HG03196 (cell line): Measurements from ENCODE around the gene ZNF628.

Experiments used
- ATAC-seq: cut with Tn5 transposase; IDR thresholded peaks from one replicate; pipeline ENCODE4 v1.9.1; 2021; ENCODE audit not compliant: unreplicated experiment

The ZNF628 gene

GRCh38 chr19:55527197-55528029, 51.0 kb downstream of the ZNF628 start:
- no peak for ATAC-seq

- ATAC-seq = no peak
Measured at GRCh38 chr19:55528030-55528803, 51.8 kb downstream of the ZNF628 start.

DNA sequence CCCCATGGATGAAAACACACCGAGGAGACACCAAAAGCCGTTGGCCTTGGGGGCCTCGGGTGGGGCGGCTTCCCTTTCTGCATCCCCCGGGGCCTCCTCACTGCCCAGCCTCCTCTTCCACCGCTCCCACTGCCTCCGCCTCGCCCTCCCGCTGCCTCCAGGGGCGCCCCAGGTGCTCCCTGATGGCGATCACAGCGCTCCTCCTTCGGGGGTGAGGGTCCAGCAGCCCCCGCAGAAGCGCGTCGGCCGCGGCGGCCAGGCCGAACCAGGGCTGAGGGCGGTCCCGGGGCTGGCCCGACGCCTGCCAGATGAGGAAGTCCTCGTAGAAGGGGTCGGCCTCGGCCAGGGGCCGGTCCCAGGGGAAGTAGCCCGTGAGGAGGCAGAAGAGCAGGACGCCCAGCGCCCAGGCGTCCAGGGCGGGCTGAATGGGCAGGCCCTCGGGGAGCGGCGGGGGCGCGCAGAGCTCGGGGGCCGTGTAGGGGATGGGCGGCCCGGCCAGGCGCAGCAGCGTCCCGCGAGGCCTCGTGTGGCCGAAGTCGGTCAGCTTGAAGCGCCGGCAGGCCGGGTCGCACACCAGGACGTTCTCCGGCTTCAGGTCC, 53.3 kb downstream of the ZNF628 start:
- ATAC-seq = no peak

DNA sequence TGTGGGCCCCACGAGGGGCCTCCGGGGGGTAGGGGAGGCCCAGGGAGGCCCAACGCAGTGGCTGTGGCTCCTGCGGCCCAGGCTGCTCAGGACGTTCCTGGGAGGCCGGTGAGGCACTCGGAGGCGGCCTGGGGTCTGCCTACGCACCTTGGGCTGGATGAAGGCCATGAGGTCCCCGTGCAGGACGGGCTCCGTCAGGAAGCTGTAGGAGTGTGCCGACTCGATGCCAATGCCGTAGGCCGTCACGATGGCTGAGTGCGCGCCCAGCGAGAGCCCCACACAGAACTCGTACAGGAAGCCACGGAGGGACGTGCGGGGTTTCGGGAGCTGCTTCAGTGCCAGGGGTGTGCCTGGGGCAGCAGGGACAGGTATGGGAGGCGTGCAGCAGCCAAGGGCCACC, 54.6 kb downstream of the ZNF628 start:
- ATAC-seq = no peak
